Neural progenitor cell (in vitro differentiated cells): ENCODE measurements around the gene SPSB1. TPM values are rescaled to one million over a fixed set of nuclear protein-coding genes. Genes with fewer than 3 reads are reported as not detected.

ENCODE experiments used
- DNase-seq: peaks from one replicate; pipeline ENCODE4 v3.0.0-alpha.2; 2016; ENCODE audit warnings: low spot score
- H2AFZ ChIP-seq: fragments of 200-600 bp; sonication (generic); replicated peaks from 2 replicates; pipeline ENCODE4 v1.6.1; 2016; ENCODE audit warnings: antibody characterized with exemption
- H3F3A ChIP-seq: fragments of 200-600 bp; sonication (generic); 2 replicates; pipeline ENCODE4 v1.6.1; 2016; ENCODE audit warnings: antibody characterized with exemption, low read depth
- H3K27ac ChIP-seq: fragments of 200-600 bp; sonication (generic); 2 replicates; pipeline ENCODE4 v1.5.1; 2016; ENCODE audit warnings: mild to moderate bottlenecking
- H3K27me3 ChIP-seq: fragments of 200-600 bp; sonication (generic); 2 replicates; pipeline ENCODE4 v1.6.1; 2016; ENCODE audit warnings: mild to moderate bottlenecking, moderate library complexity
- H3K36me3 ChIP-seq: fragments of 200-600 bp; sonication (generic); 2 replicates; pipeline ENCODE4 v1.5.1; 2016
- H3K4me1 ChIP-seq: fragments of 200-600 bp; sonication (generic); 2 replicates; pipeline ENCODE4 v1.6.1; 2016; ENCODE audit warnings: mixed run types
- H3K4me2 ChIP-seq: fragments of 200-600 bp; sonication (generic); 2 replicates; pipeline ENCODE4 v1.6.1; 2016
- H3K4me3 ChIP-seq: fragments of 200-600 bp; sonication (generic); 2 replicates; pipeline ENCODE4 v1.5.1; 2016
- H3K79me2 ChIP-seq: fragments of 200-600 bp; sonication (generic); 2 replicates; pipeline ENCODE4 v1.6.1; 2016; ENCODE audit warnings: low read depth
- H3K9ac ChIP-seq: fragments of 200-600 bp; sonication (generic); 2 replicates; pipeline ENCODE4 v1.6.1; 2016
- H3K9me3 ChIP-seq: fragments of 200-600 bp; sonication (generic); 2 replicates; pipeline ENCODE4 v1.5.1; 2016; ENCODE audit warnings: low read depth
- H4K20me1 ChIP-seq: fragments of 200-600 bp; sonication (generic); 2 replicates; pipeline ENCODE4 v1.6.1; 2016; ENCODE audit warnings: low read depth
- H3K27ac Mint-ChIP-seq: 3 replicates; pipeline ENCODE4 v1.8.0; 2021; ENCODE audit warnings: mixed read lengths
- H3K27me3 Mint-ChIP-seq: 2 replicates; pipeline ENCODE4 v1.8.0; 2022; ENCODE audit warnings: low read depth, mild to moderate bottlenecking, inconsistent platforms, moderate library complexity, mixed read lengths; ENCODE audit not compliant: insufficient read depth
- H3K36me3 Mint-ChIP-seq: 3 replicates; pipeline ENCODE4 v1.8.0; 2021; ENCODE audit warnings: mixed read lengths
- H3K4me1 Mint-ChIP-seq: 3 replicates; pipeline ENCODE4 v1.8.0; 2021; ENCODE audit warnings: mixed read lengths
- H3K4me3 Mint-ChIP-seq: 3 replicates; pipeline ENCODE4 v1.8.0; 2021; ENCODE audit warnings: mild to moderate bottlenecking, moderate library complexity, mixed read lengths
- H3K9me3 Mint-ChIP-seq: 3 replicates; pipeline ENCODE4 v1.8.0; 2020; ENCODE audit warnings: mixed read lengths
- CTCF ChIP-seq: fragments of 200-600 bp; sonication (generic); IDR thresholded peaks from 2 replicates; pipeline ENCODE4 v1.5.1; 2017; ENCODE audit warnings: antibody characterized with exemption, mild to moderate bottlenecking
- EZH2 ChIP-seq: fragments of 200-600 bp; sonication (generic); IDR thresholded peaks from 2 replicates; pipeline ENCODE4 v1.6.1; 2017; ENCODE audit warnings: antibody characterized with exemption, mild to moderate bottlenecking, moderate library complexity
- EZH2phosphoT487 ChIP-seq: fragments of 200-600 bp; sonication (generic); IDR thresholded peaks from 2 replicates; pipeline ENCODE4 v1.6.1; 2017; ENCODE audit warnings: antibody characterized with exemption
- total RNA-seq: library from RNA; depleted of rRNA; stranded (reverse); fragments of >200 nt; gene quantifications from 2 replicates; pipeline ENCODE4 v1.2.3, GENCODE V29; 2015; ENCODE audit warnings: low replicate concordance

Gene SPSB1
- total RNA-seq, 1 donor from 2014 or later: 2.8 TPM

- Histone ChIP-seq H3K4me3 (no peak overlapping the region), H4K20me1 (no peaks in the 10 kb centered on the region), H3K4me2 (no peak overlapping the region), H3K27ac (no peak overlapping the region), H3K4me1 (peaks cover 7% of the 10 kb centered on the region), H3K36me3 (no peaks in the 10 kb centered on the region), H3K27me3 (no peaks in the 10 kb centered on the region), H3K9ac (no peak overlapping the region), H3K9me3 (no peaks in the 10 kb centered on the region), H2AFZ (no peak overlapping the region), H3K79me2 (peaks cover 5% of the 10 kb centered on the region), H3F3A (peaks cover 27% of the 10 kb centered on the region)
- TF ChIP-seq EZH2 (no peak), EZH2phosphoT487 (no peak), CTCF (no peak)
- DNase-seq: no peak
- peaks cover 20% of the 10 kb centered on the region for H3K36me3 Mint-ChIP-seq
- peaks cover 16% of the 10 kb centered on the region for H3K9me3 Mint-ChIP-seq
- no peak overlapping the region for H3K4me3 Mint-ChIP-seq
- H3K4me1 Mint-ChIP-seq: peaks cover 19% of the 10 kb centered on the region
- H3K27ac Mint-ChIP-seq: no peak overlapping the region
- H3K27me3 Mint-ChIP-seq: peaks cover 8% of the 10 kb centered on the region
These were observed 29.3 kb upstream of the SPSB1 start for GRCh38 chr1:9263276-9263855.

DNA sequence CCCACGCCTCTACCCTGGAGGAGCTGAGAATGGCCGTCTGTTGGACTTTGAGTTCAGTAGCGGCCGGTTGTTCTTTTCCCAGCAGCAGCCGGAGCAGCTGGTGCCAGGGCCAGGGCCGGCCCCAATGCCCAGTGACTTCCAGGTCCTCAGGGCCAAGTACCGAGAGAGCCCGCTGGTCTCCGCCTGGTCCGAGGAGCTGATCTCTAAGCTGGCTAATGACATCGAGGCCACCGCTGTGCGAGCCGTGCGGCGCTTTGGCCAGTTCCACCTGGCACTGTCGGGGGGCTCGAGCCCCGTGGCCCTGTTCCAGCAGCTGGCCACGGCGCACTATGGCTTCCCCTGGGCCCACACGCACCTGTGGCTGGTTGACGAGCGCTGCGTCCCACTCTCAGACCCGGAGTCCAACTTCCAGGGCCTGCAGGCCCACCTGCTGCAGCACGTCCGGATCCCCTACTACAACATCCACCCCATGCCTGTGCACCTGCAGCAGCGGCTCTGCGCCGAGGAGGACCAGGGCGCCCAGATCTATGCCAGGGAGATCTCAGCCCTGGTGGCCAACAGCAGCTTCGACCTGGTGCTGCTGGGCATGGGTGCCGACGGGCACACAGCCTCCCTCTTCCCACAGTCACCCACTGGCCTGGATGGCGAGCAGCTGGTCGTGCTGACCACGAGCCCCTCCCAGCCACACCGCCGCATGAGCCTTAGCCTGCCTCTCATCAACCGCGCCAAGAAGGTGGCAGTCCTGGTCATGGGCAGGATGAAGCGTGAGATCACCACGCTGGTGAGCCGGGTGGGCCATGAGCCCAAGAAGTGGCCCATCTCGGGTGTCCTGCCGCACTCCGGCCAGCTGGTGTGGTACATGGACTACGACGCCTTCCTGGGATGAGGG lies 28.5 kb upstream of the SPSB1 start:
- Histone ChIP-seq H4K20me1 (no peaks in the 10 kb centered on the region), H3K36me3 (no peaks in the 10 kb centered on the region), H3K4me3 (no peak overlapping the region), H3K27ac (no peak overlapping the region), H2AFZ (no peak overlapping the region), H3K4me1 (peaks cover 7% of the 10 kb centered on the region), H3K9ac (no peak overlapping the region), H3K79me2 (peaks cover 5% of the 10 kb centered on the region), H3K9me3 (no peaks in the 10 kb centered on the region), H3K4me2 (no peak overlapping the region), H3F3A (peaks cover 20% of the 10 kb centered on the region), H3K27me3 (no peaks in the 10 kb centered on the region)
- Mint-ChIP-seq H3K27ac (no peak overlapping the region), H3K36me3 (peaks cover 15% of the 10 kb centered on the region), H3K4me1 (peaks cover 23% of the 10 kb centered on the region), H3K27me3 (peaks cover 8% of the 10 kb centered on the region), H3K4me3 (no peak overlapping the region), H3K9me3 (peaks cover 10% of the 10 kb centered on the region)
- TF ChIP-seq CTCF: no peak
- TF ChIP-seq EZH2phosphoT487: no peak
- TF ChIP-seq EZH2: no peak
- DNase-seq: no peak

DNA sequence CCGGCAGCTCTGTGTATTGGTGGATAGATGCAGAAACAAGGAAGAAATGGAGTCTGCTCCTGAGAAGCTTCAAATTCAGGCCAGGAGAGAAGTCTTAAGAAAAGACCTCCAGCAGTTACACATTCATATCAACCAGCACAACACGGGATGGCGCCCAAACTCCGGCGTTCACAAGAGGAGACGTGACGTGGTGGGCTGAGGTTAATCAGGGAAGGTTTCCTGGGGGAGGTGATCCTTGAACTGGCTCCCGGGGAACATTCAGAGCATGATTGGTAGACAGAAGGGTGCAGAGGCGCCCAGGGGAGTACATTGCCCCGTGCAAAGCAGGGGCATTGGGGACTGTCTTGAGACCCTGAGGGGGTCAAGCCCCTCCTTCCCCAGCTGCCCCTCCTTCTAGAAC lies 27.7 kb upstream of the SPSB1 start:
- TF ChIP-seq EZH2phosphoT487: no peak
- TF ChIP-seq EZH2: no peak
- TF ChIP-seq CTCF: no peak
- H2AFZ ChIP-seq: no peak overlapping the region
- no peaks in the 10 kb centered on the region for H3K36me3 ChIP-seq
- no peak for DNase-seq
- peaks cover 5% of the 10 kb centered on the region for H3K27me3 Mint-ChIP-seq
- H3K4me3 ChIP-seq: no peak overlapping the region
- no peaks in the 10 kb centered on the region for H3K9me3 ChIP-seq
- peaks cover 30% of the 10 kb centered on the region for H3K4me1 Mint-ChIP-seq
- H3K27me3 ChIP-seq: no peaks in the 10 kb centered on the region
- peaks cover 13% of the 10 kb centered on the region for H3F3A ChIP-seq
- no peak overlapping the region for H3K4me2 ChIP-seq
- no peak overlapping the region for H3K27ac ChIP-seq
- peaks cover 9% of the 10 kb centered on the region for H3K4me1 ChIP-seq
- H3K79me2 ChIP-seq: no peaks in the 10 kb centered on the region
- peaks cover 11% of the 10 kb centered on the region for H3K36me3 Mint-ChIP-seq
- H4K20me1 ChIP-seq: no peaks in the 10 kb centered on the region
- no peak overlapping the region for H3K9ac ChIP-seq
- H3K4me3 Mint-ChIP-seq: no peak overlapping the region
- no peak overlapping the region for H3K27ac Mint-ChIP-seq
- peaks cover 2% of the 10 kb centered on the region for H3K9me3 Mint-ChIP-seq
